PC-9 (cell line): Measurements from ENCODE around the gene ALK. TPM values are rescaled to one million over a fixed set of nuclear protein-coding genes. Genes with fewer than 3 reads are reported as not detected.
A peak's percentile ranks its signal among the peaks of the same experiment; 100 is the strongest.

Source experiments
- BruUV-seq: library from RNA; stranded (reverse); fragments of 400-500 nt; replicated peaks from 2 replicates; lab custom pipeline; 2021; lab: Mats Ljungman, UMichigan
- CTCF ChIA-PET: fragments of 300-600 bp; sonication (Branson Sonifier 250); formaldehyde crosslinking; loops from one replicate; lab custom pipeline; 2022; ENCODE audit warnings: antibody characterized with exemption; lab: Charles Lee
- POLR2A ChIA-PET: fragments of 300-600 bp; sonication (Branson Sonifier 250); formaldehyde crosslinking; loops from one replicate; lab custom pipeline; 2022; ENCODE audit warnings: antibody characterized with exemption; ENCODE audit not compliant: unreplicated experiment; lab: Charles Lee
- DNase-seq, 2 experiments: peaks; one replicate each; pipeline versions ENCODE4 v3.0.0 to v3.0.0-alpha.2; 2015 to 2022; ENCODE audit warnings: mixed read lengths in 1 of 2
- H2AFZ ChIP-seq: fragments of 200-600 bp; sonication (generic); 2 replicates; pipeline ENCODE4 v1.8.1; 2017; ENCODE audit warnings: antibody characterized with exemption
- H3F3A ChIP-seq: fragments of 200-600 bp; sonication (generic); 2 replicates; pipeline ENCODE4 v1.8.1; 2017; ENCODE audit warnings: antibody characterized with exemption, mild to moderate bottlenecking, low read depth; ENCODE audit not compliant: insufficient read depth
- H3K27ac ChIP-seq: fragments of 200-600 bp; sonication (generic); 2 replicates; pipeline ENCODE4 v1.6.1; 2016; ENCODE audit warnings: mixed run types
- H3K27me3 ChIP-seq: fragments of 200-600 bp; sonication (generic); 2 replicates; pipeline ENCODE4 v1.6.1; 2016; ENCODE audit warnings: low read depth, mixed run types; ENCODE audit not compliant: insufficient read depth
- H3K36me3 ChIP-seq: fragments of 200-600 bp; sonication (generic); 2 replicates; pipeline ENCODE4 v1.6.1; 2016; ENCODE audit warnings: low read depth, mixed run types
- H3K4me1 ChIP-seq: fragments of 200-600 bp; sonication (generic); replicated peaks from 2 replicates; pipeline ENCODE4 v1.6.1; 2016; ENCODE audit warnings: mixed run types; ENCODE audit not compliant: insufficient read depth
- H3K4me2 ChIP-seq: fragments of 200-600 bp; sonication (generic); 2 replicates; pipeline ENCODE4 v1.6.1; 2017; ENCODE audit warnings: mixed run types
- H3K4me3 ChIP-seq: fragments of 200-600 bp; sonication (generic); 2 replicates; pipeline ENCODE4 v1.6.1; 2016; ENCODE audit warnings: mixed run types
- H3K79me2 ChIP-seq: fragments of 200-600 bp; sonication (generic); 2 replicates; pipeline ENCODE4 v1.6.1; 2017; ENCODE audit warnings: low read depth, mixed run types
- H3K9me2 ChIP-seq: fragments of 200-600 bp; sonication (generic); 2 replicates; pipeline ENCODE4 v1.8.1; 2017; ENCODE audit warnings: mild to moderate bottlenecking; ENCODE audit not compliant: insufficient read depth
- H3K9me3 ChIP-seq: fragments of 200-600 bp; sonication (generic); 2 replicates; pipeline ENCODE4 v1.8.1; 2016; ENCODE audit warnings: low read depth; ENCODE audit not compliant: insufficient read depth
- H4K20me1 ChIP-seq: fragments of 200-600 bp; sonication (generic); 2 replicates; pipeline ENCODE4 v1.8.1; 2017; ENCODE audit not compliant: insufficient read depth
- CTCF ChIP-seq: fragments of 200-600 bp; sonication (generic); conservative IDR thresholded peaks from 2 replicates; pipeline ENCODE4 v1.6.1; 2017; ENCODE audit warnings: mixed run types, antibody characterized with exemption, mild to moderate bottlenecking, moderate library complexity
- EZH2 ChIP-seq: fragments of 200-600 bp; sonication (generic); IDR thresholded peaks from 2 replicates; pipeline ENCODE4 v1.8.0; 2017; ENCODE audit warnings: antibody characterized with exemption, low read depth
- intact Hi-C: fragments of 100-400 bp; cut with micrococcal nuclease; formaldehyde crosslinking; loops from one replicate; pipeline ENCODE4 v1.10.0; 2022; ENCODE audit not compliant: unreplicated experiment
- total RNA-seq: library from RNA; stranded (reverse); gene quantifications from 2 replicates; pipeline ENCODE4 v1.2.3, GENCODE V29; 2021

Gene ALK
- total RNA-seq, 1 experiment from 2014 or later = not detected

- ChIA-PET CTCF (no interaction called here), POLR2A (no interaction called here)
These were observed 766.8 kb downstream of the ALK start for GRCh38 chr2:29154610-29155009.

GRCh38 chr2:29147963-29148362 is 773.4 kb downstream of the ALK start:
- POLR2A ChIA-PET = interaction anchor here (0.6 kb wide), 1 partner anchor 31 kb away, joined by 3 read pairs; no protein-coding TSS in a partner anchor

More at GRCh38 chr2:29154610-29155009, 766.8 kb downstream of the ALK start:
- no peak overlapping the region for H3K27ac ChIP-seq
- TF ChIP-seq CTCF = no peak
- TF ChIP-seq EZH2 = no peak
- H3K9me3 ChIP-seq = no peaks in the 10 kb centered on the region
- no peak overlapping the region for H3K4me2 ChIP-seq
- peaks cover 4% of the 10 kb centered on the region for H4K20me1 ChIP-seq
- no peaks in the 10 kb centered on the region for H3K79me2 ChIP-seq
- intact Hi-C loops = no loop called here
- H3K4me1 ChIP-seq = no peaks in the 10 kb centered on the region
- H3K36me3 ChIP-seq = peaks cover 76% of the 10 kb centered on the region
- H3K9me2 ChIP-seq = no peaks in the 10 kb centered on the region
- no TSS peak for BruUV-seq
- no peak overlapping the region for H3K4me3 ChIP-seq
- peaks cover 8% of the 10 kb centered on the region; the same call in 1 of the 2 replicates for H3F3A ChIP-seq
- H2AFZ ChIP-seq = no peak overlapping the region
- no peaks in the 10 kb centered on the region for H3K27me3 ChIP-seq
- DNase-seq = no peak

GRCh38 chr2:29146197-29146596 is 775.2 kb downstream of the ALK start:
- Histone ChIP-seq H3F3A (peaks cover 13% of the 10 kb centered on the region; the same call in 1 of the 2 replicates), H3K4me1 (no peaks in the 10 kb centered on the region), H3K9me3 (no peaks in the 10 kb centered on the region), H3K27me3 (no peaks in the 10 kb centered on the region), H3K9me2 (no peaks in the 10 kb centered on the region), H3K4me2 (no peak overlapping the region), H2AFZ (no peak overlapping the region), H3K36me3 (peaks cover 42% of the 10 kb centered on the region), H3K27ac (peak overlapping the region; percentile 5; the same call in 1 of the 2 replicates), H4K20me1 (no peaks in the 10 kb centered on the region), H3K4me3 (no peak overlapping the region), H3K79me2 (peaks cover 8% of the 10 kb centered on the region; the same call in 1 of the 2 replicates)
- no TSS peak for BruUV-seq
- DNase-seq = no peak
- intact Hi-C loops = no loop called here
- TF ChIP-seq EZH2 (no peak), CTCF (no peak)
- ChIA-PET POLR2A (no interaction called here), CTCF (no interaction called here)

More at GRCh38 chr2:29147963-29148362, 773.4 kb downstream of the ALK start:
- DNase-seq = no peak
- CTCF ChIA-PET = interaction anchor here (0.6 kb wide), 1 partner anchor 944 kb away, joined by 6 read pairs; no protein-coding TSS in a partner anchor
- H3K27ac ChIP-seq = no peak overlapping the region
- no TSS peak for BruUV-seq
- no peak overlapping the region for H3K4me2 ChIP-seq
- H3K4me3 ChIP-seq = no peak overlapping the region
- no peaks in the 10 kb centered on the region for H3K4me1 ChIP-seq
- H3K79me2 ChIP-seq = no peaks in the 10 kb centered on the region
- no peak overlapping the region for H2AFZ ChIP-seq
- intact Hi-C loops = no loop called here
- H3F3A ChIP-seq = peaks cover 15% of the 10 kb centered on the region; the same call in 1 of the 2 replicates
- peaks cover under 1% of the 10 kb centered on the region; the same call in 1 of the 2 replicates for H4K20me1 ChIP-seq
- TF ChIP-seq CTCF (no peak), EZH2 (no peak)
- no peaks in the 10 kb centered on the region for H3K9me2 ChIP-seq
- H3K27me3 ChIP-seq = no peaks in the 10 kb centered on the region
- H3K36me3 ChIP-seq = peaks cover 46% of the 10 kb centered on the region
- H3K9me3 ChIP-seq = no peaks in the 10 kb centered on the region
